K562 (cell line): Measurements from ENCODE around the gene NECTIN1. TPM values are rescaled to one million over a fixed set of nuclear protein-coding genes. Genes with fewer than 3 reads are reported as not detected.

Source experiments
- ATAC-seq: fragments of 200-7000 bp; cut with Tn5 transposase; 3 replicates; pipeline ENCODE4 v1.9.1; 2020; ENCODE audit warnings: moderate library complexity
- BruUV-seq: library from RNA; stranded (reverse); fragments of 400-500 nt; replicated peaks from 2 replicates; lab custom pipeline; 2021; lab: Mats Ljungman, UMichigan
- CTCF ChIA-PET: fragments of 300-600 bp; formaldehyde crosslinking; extraction: SDS; loops from one replicate; lab custom pipeline; 2021; ENCODE audit warnings: low intra/inter-chr PET ratio; lab: Yijun Ruan, JAX
- POLR2A ChIA-PET: fragments of 300-600, 350-650 bp; sonication (Branson Sonifier 250); formaldehyde crosslinking; extraction: SDS; loops from one replicate; lab custom pipeline; 2021; ENCODE audit warnings: antibody characterized with exemption, inconsistent platforms; lab: Yijun Ruan, JAX
- DNase-seq, 4 experiments: peaks; one replicate each; pipeline versions ENCODE4 v3.0.0 to v3.0.0-alpha.2; 2011 to 2018; ENCODE audit warnings: low spot score in 3 of 4, mixed read lengths in 3 of 4; ENCODE audit errors: extremely low read depth in 1 of 4
- FAIRE-seq: peaks from 2 replicates; lab custom pipeline; 2011; peaks lifted over from hg19 to GRCh38; lab: Jason Lieb, UNC
- H2AFZ ChIP-seq: 2 replicates; pipeline ENCODE4 v1.6.0; 2011; ENCODE audit warnings: low read depth, low read length, control low read depth, inconsistent platforms
- H3K27ac ChIP-seq: fragments of 200-600 bp; 3 replicates; pipeline ENCODE4 v1.8.0; 2011; ENCODE audit warnings: low read depth, mild to moderate bottlenecking, control low read depth, inconsistent platforms, low read length, moderate library complexity, mixed read lengths; ENCODE audit errors: extremely low read depth
- H3K27me3 ChIP-seq, 2 experiments: fragments of 300-600 bp in 1 of 2; 2 replicates in 1 of 2; 3 replicates in 1 of 2; pipeline versions ENCODE4 v1.6.0 to v1.8.0; 2011; ENCODE audit warnings: inconsistent platforms in 2 of 2, low read length in 2 of 2, mild to moderate bottlenecking in 1 of 2, mixed read lengths in 1 of 2, moderate library complexity in 1 of 2; ENCODE audit not compliant: control insufficient read depth in 2 of 2, insufficient read depth in 2 of 2
- H3K36me3 ChIP-seq: fragments of 300-600 bp; 3 replicates; pipeline ENCODE4 v1.8.0; 2011; ENCODE audit warnings: mild to moderate bottlenecking, low read length, inconsistent platforms; ENCODE audit not compliant: control insufficient read depth, insufficient read depth
- H3K4me1 ChIP-seq, 2 experiments: fragments of 200-600 bp in 1 of 2; replicated peaks in 1 of 2; 2 replicates in 1 of 2; 3 replicates in 1 of 2; pipeline versions ENCODE4 v1.5.1 to v1.8.0; 2011; ENCODE audit warnings: inconsistent platforms in 2 of 2, low read length in 2 of 2, mild to moderate bottlenecking in 1 of 2, mixed read lengths in 1 of 2, moderate library complexity in 1 of 2; ENCODE audit not compliant: control insufficient read depth in 2 of 2, insufficient read depth in 2 of 2
- H3K4me2 ChIP-seq: 2 replicates; pipeline ENCODE4 v1.6.1; 2011; ENCODE audit warnings: low read length, control low read depth, inconsistent platforms, mixed read lengths; ENCODE audit not compliant: insufficient read depth
- H3K4me3 ChIP-seq: fragments of 200-600 bp; sonication (generic), shearing (Covaris generic); 2 replicates; pipeline ENCODE4 v1.5.1; 2016; ENCODE audit warnings: control low read depth, inconsistent platforms
- H3K79me2 ChIP-seq: fragments of 200-600 bp; 3 replicates; pipeline ENCODE4 v1.8.0; 2011; ENCODE audit warnings: low read length, inconsistent platforms; ENCODE audit not compliant: control insufficient read depth, insufficient read depth
- H3K9ac ChIP-seq, 2 experiments: 2 replicates each; pipeline versions ENCODE4 v1.6.0 to v1.6.1; 2011; ENCODE audit warnings: low read depth in 2 of 2, low read length in 2 of 2, control low read depth in 1 of 2, inconsistent platforms in 1 of 2, mild to moderate bottlenecking in 1 of 2, mixed read lengths in 1 of 2; ENCODE audit not compliant: insufficient read depth in 1 of 2
- H3K9me1 ChIP-seq: one replicate; pipeline ENCODE4 v1.6.0; 2011; ENCODE audit warnings: inconsistent platforms, mild to moderate bottlenecking, low read length, moderate library complexity; ENCODE audit not compliant: control insufficient read depth, insufficient read depth
- H3K9me3 ChIP-seq: replicated peaks from 2 replicates; pipeline ENCODE4 v1.5.1; 2011; ENCODE audit warnings: low read depth, low read length, inconsistent platforms; ENCODE audit not compliant: control insufficient read depth, insufficient read depth
- H4K20me1 ChIP-seq: replicated peaks from 2 replicates; pipeline ENCODE4 v1.6.1; 2011; ENCODE audit warnings: low read length, inconsistent platforms, mixed read lengths; ENCODE audit not compliant: control insufficient read depth, insufficient read depth
- ARNT ChIP-seq, 2 experiments: fragments of 450-650 bp; IDR thresholded peaks; 2 replicates each; pipeline ENCODE4 v1.6.1; 2016; ENCODE audit warnings: mild to moderate bottlenecking in 1 of 2
- CEBPB ChIP-seq: fragments of 450-650 bp; IDR thresholded peaks from 2 replicates; pipeline ENCODE4 v1.6.1; 2016; ENCODE audit warnings: missing genetic modification characterization, missing compliant biosample characterization
- KDM1A ChIP-seq, 2 experiments: fragments of 450-650 bp; IDR thresholded peaks; 2 replicates each; pipeline ENCODE4 v1.6.1; 2016; ENCODE audit warnings: mild to moderate bottlenecking in 2 of 2
- NR1H2 ChIP-seq: sonication (generic); formaldehyde crosslinking; IDR thresholded peaks from 2 replicates; pipeline ENCODE4 v1.4.0; 2020; ENCODE audit warnings: mild to moderate bottlenecking, missing genetic modification reagents
- NUFIP1 ChIP-seq: fragments of 450-650 bp; IDR thresholded peaks from 2 replicates; pipeline ENCODE4 v1.6.1; 2018; ENCODE audit not compliant: partially characterized antibody
- PCBP2 ChIP-seq: fragments of 200-400 bp; formaldehyde crosslinking; IDR thresholded peaks from 2 replicates; pipeline ENCODE4 v1.6.1; 2018; ENCODE audit warnings: low read length, low read depth, mild to moderate bottlenecking, moderate library complexity; ENCODE audit not compliant: poor library complexity, severe bottlenecking
- SMARCC2 ChIP-seq: fragments of 450-650 bp; IDR thresholded peaks from 2 replicates; pipeline ENCODE4 v1.6.1; 2017; ENCODE audit warnings: antibody characterized with exemption, moderate library complexity, mild to moderate bottlenecking, low read depth
- SRSF7 ChIP-seq: fragments of 200-400 bp; formaldehyde crosslinking; optimal IDR thresholded peaks from 2 replicates; pipeline ENCODE3; 2017; ENCODE audit warnings: mild to moderate bottlenecking, low read depth, low read length
- XRCC5 ChIP-seq: fragments of 200-400 bp; formaldehyde crosslinking; IDR thresholded peaks from 2 replicates; pipeline ENCODE4 v1.6.1; 2017; ENCODE audit warnings: low read depth, mild to moderate bottlenecking, low read length
- ZBED1 ChIP-seq: IDR thresholded peaks from 2 replicates; pipeline ENCODE4 v1.6.1; 2014
- ZKSCAN1 ChIP-seq: fragments of 150-350 bp; IDR thresholded peaks from 2 replicates; pipeline ENCODE4 v1.6.1; 2016; ENCODE audit warnings: low read depth, low read length
- WGBS: fragments of 100-300 bp; shearing (Covaris generic); methylation state at CpG from one replicate; pipeline ENCODE4 v1.1.6; 2016; ENCODE audit warnings: low coverage, mixed read lengths; ENCODE audit not compliant: insufficient coverage; ENCODE audit errors: missing lambda C conversion rate; 5-methylcytosine and 5-hydroxymethylcytosine counted together
- in situ Hi-C: fragments of 300-500 bp; cut with MboI; formaldehyde crosslinking; loops from 4 replicates; pipeline ENCODE4 v1.15.0; 2018; ENCODE audit warnings: inconsistent platforms, mixed read lengths
- intact Hi-C: fragments of 100-400 bp; cut with micrococcal nuclease; formaldehyde crosslinking; loops from 2 replicates; pipeline ENCODE4 v1.14.2; 2022
- polyA plus RNA-seq, 8 experiments: library from polyadenylated mRNA; depleted of rRNA in 4 of 8; stranded (reverse) in 5 of 8; unstranded in 3 of 8; fragments of >200 nt; fragmentation: Nextera tagmentation in 2 of 8; fragmentation: Illumina TruSeq in 1 of 8; extraction: Ambion mirVana in 2 of 8; extraction: Trizol in 1 of 8; gene quantifications; 2 replicates each; pipeline versions ENCODE4 v1.2.1 to v1.2.3, GENCODE V29; 2011 to 2014; ENCODE audit warnings: inconsistent platforms in 1 of 8, missing spikeins in 1 of 8
- total RNA-seq, 7 experiments: library from RNA; depleted of rRNA in 6 of 7; stranded (reverse); fragments of >200 nt in 6 of 7; fragmentation: Illumina TruSeq in 2 of 7; extraction: Trizol in 2 of 7; gene quantifications; 2 replicates each; pipeline versions ENCODE4 v1.2.1 to v1.2.3, GENCODE V29; 2011 to 2021; ENCODE audit warnings: low replicate concordance in 1 of 7
- TF ChIP-seq, protein P1 (sequence below): fragments of 250-450 bp; sonication (Bioruptor Pico); IDR thresholded peaks from 2 replicates; pipeline ENCODE4 v1.5.0; 2022; ENCODE audit warnings: mild to moderate bottlenecking
- TF ChIP-seq, protein P2 (sequence below): fragments of 450-650 bp; IDR thresholded peaks from 2 replicates; pipeline ENCODE4 v1.6.1; 2016; ENCODE audit warnings: borderline replicate concordance

NECTIN1 gene
- total and polyA plus RNA-seq, 9 of the 15 experiments (the other 6 are each of a cell fraction or from before 2014, with no cell fraction given) = 0.09 to 0.53 (median 0.23) TPM; not detected in 2

DNA sequence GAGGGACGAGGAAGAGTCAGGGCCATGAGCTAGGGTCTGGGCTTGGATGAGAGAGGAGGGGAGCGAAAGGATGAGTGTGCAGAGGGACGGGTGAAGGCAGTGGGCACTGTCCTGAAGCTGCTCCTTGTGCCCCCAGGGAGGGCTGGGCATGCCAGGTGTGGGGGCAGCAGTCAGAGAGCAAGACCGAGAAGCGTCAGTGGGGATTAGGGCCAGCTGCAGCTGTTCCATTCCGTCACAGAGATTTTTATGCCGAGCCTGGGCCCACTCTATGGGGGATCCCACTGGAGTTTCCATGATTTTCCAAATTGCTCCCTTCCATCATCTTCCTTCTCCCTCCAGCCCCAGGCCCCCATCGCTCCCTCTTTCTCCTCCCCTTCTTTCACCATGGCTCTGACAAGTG, 93.2 kb downstream of the NECTIN1 start:
- Histone ChIP-seq H3K79me2 (no peaks in the 10 kb centered on the region), H2AFZ (no peak overlapping the region), H4K20me1 (no peaks in the 10 kb centered on the region), H3K27me3 (peaks cover 3 to 68% of the 10 kb centered on the region in 2 experiments; a peak in 3 of 5 replicates), H3K4me2 (no peak overlapping the region), H3K9me1 (no peaks in the 10 kb centered on the region), H3K9me3 (no peaks in the 10 kb centered on the region), H3K27ac (no peak overlapping the region), H3K9ac (no peak overlapping the region), H3K4me3 (no peak overlapping the region), H3K36me3 (no peaks in the 10 kb centered on the region), H3K4me1 (no peaks in the 10 kb centered on the region; a peak in 1 of 5 replicates)
- in situ Hi-C loops = no loop called here
- TF ChIP-seq XRCC5 (no peak), ARNT (IDR thresholded peaks at IDR 0.05) (no peak), CEBPB (tag) (no peak), NR1H2 (CRISPR knock-in tag) (no peak), SMARCC2 (no peak), SRSF7 (no peak), ZBED1 (no peak), ZKSCAN1 (no peak), PCBP2 (no peak), NUFIP1 (no peak), KDM1A (IDR thresholded peaks at IDR 0.05) (no peak)
- TF ChIP-seq, protein P1, sequence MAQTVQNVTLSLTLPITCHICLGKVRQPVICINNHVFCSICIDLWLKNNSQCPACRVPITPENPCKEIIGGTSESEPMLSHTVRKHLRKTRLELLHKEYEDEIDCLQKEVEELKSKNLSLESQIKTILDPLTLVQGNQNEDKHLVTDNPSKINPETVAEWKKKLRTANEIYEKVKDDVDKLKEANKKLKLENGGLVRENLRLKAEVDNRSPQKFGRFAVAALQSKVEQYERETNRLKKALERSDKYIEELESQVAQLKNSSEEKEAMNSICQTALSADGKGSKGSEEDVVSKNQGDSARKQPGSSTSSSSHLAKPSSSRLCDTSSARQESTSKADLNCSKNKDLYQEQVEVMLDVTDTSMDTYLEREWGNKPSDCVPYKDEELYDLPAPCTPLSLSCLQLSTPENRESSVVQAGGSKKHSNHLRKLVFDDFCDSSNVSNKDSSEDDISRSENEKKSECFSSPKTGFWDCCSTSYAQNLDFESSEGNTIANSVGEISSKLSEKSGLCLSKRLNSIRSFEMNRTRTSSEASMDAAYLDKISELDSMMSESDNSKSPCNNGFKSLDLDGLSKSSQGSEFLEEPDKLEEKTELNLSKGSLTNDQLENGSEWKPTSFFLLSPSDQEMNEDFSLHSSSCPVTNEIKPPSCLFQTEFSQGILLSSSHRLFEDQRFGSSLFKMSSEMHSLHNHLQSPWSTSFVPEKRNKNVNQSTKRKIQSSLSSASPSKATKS (CRISPR knock-in tag) = no peak
- TF ChIP-seq, protein P2, sequence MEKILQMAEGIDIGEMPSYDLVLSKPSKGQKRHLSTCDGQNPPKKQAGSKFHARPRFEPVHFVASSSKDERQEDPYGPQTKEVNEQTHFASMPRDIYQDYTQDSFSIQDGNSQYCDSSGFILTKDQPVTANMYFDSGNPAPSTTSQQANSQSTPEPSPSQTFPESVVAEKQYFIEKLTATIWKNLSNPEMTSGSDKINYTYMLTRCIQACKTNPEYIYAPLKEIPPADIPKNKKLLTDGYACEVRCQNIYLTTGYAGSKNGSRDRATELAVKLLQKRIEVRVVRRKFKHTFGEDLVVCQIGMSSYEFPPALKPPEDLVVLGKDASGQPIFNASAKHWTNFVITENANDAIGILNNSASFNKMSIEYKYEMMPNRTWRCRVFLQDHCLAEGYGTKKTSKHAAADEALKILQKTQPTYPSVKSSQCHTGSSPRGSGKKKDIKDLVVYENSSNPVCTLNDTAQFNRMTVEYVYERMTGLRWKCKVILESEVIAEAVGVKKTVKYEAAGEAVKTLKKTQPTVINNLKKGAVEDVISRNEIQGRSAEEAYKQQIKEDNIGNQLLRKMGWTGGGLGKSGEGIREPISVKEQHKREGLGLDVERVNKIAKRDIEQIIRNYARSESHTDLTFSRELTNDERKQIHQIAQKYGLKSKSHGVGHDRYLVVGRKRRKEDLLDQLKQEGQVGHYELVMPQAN = no peak
- ChIA-PET CTCF (no interaction called here), POLR2A (no interaction called here)
- no TSS peak for BruUV-seq
- 2% methylated on average over 7 of the region's 8 CpGs for WGBS
- DNase-seq (no peak), ATAC-seq (no peak), FAIRE-seq (no peak)
- intact Hi-C loops = loop anchor here (10.0 kb wide), 1 partner anchor 151 kb away; no protein-coding TSS in a partner anchor
